Stimulated activated naive CD8-positive, alpha-beta T cell treated with anti-CD3 and anti-CD28 coated beads, Interleukin-15, Interleukin-2, amounts not matched to agents 100 U/mL and 50 U/mL, for 24 hours (primary cell): ENCODE data around the gene KRT32.

ENCODE experiments used
- ATAC-seq: fragments of 150-1000 bp; cut with Tn5 transposase; one replicate; pipeline ENCODE4 v1.10.0; 2021
- DNase-seq: peaks from one replicate; pipeline ENCODE4 v3.0.0; 2021

The KRT32 gene

GRCh38 chr17:41466988-41467387 is at the start of gene KRT32:
Gene KRT32, minus strand, starts transcription at chr17:41467386. Its CDS starts 61 bp downstream, at chr17:41467325.
- no peak for ATAC-seq
- no peak for DNase-seq

GRCh38 chr17:41516830-41517283 is 49.7 kb upstream of the KRT32 start:
- ATAC-seq (no peak), DNase-seq (no peak)

- DNase-seq, result no peak
Measured at GRCh38 chr17:41516147-41516829, 49.1 kb upstream of the KRT32 start.

GRCh38 chr17:41513168-41513547 is 46.0 kb upstream of the KRT32 start:
- ATAC-seq (no peak), DNase-seq (no peak)

More at GRCh38 chr17:41516147-41516829, 49.1 kb upstream of the KRT32 start:
- no peak for ATAC-seq

- DNase-seq (no peak), ATAC-seq (no peak)
Measured at GRCh38 chr17:41512546-41513167, 45.5 kb upstream of the KRT32 start.

GRCh38 chr17:41511716-41512115 is 44.5 kb upstream of the KRT32 start:
- ATAC-seq, result no peak
- no peak for DNase-seq

GRCh38 chr17:41511116-41511515 is 43.9 kb upstream of the KRT32 start:
- no peak for DNase-seq
- no peak for ATAC-seq

GRCh38 chr17:41510251-41511065 is 43.3 kb upstream of the KRT32 start:
- DNase-seq, result no peak

GRCh38 chr17:41507315-41507880 is 40.2 kb upstream of the KRT32 start:
- DNase-seq, result no peak

More at GRCh38 chr17:41510251-41511065, 43.3 kb upstream of the KRT32 start:
- ATAC-seq, result no peak

GRCh38 chr17:41505809-41506767 is 38.9 kb upstream of the KRT32 start:
- ATAC-seq (no peak), DNase-seq (no peak)

More at GRCh38 chr17:41507315-41507880, 40.2 kb upstream of the KRT32 start:
- ATAC-seq, result no peak

- no peak for ATAC-seq
Measured at GRCh38 chr17:41505007-41505808, 38.0 kb upstream of the KRT32 start, which contains the start of gene KRT13. Gene KRT13, minus strand, starts transcription at chr17:41505612. Its CDS starts 62 bp downstream, at chr17:41505550.

GRCh38 chr17:41504246-41504977 is 37.2 kb upstream of the KRT32 start:
- ATAC-seq (no peak), DNase-seq (no peak)

More at GRCh38 chr17:41505007-41505808, 38.0 kb upstream of the KRT32 start, which contains the start of gene KRT13:
- no peak for DNase-seq

GRCh38 chr17:41503202-41503601 is 36.0 kb upstream of the KRT32 start:
- DNase-seq, result no peak
- ATAC-seq, result no peak

- DNase-seq, result no peak
- ATAC-seq, result no peak
Measured at GRCh38 chr17:41500131-41500911, 33.1 kb upstream of the KRT32 start.

- DNase-seq (no peak), ATAC-seq (no peak)
Measured at GRCh38 chr17:41499714-41500113, 32.5 kb upstream of the KRT32 start.

- ATAC-seq (no peak), DNase-seq (no peak)
Measured at GRCh38 chr17:41498276-41498675, 31.1 kb upstream of the KRT32 start.

GRCh38 chr17:41496803-41497484 is 29.8 kb upstream of the KRT32 start:
- peak; percentile 95 for ATAC-seq
- DNase-seq, result peak; percentile 73

GRCh38 chr17:41494524-41494923 is 27.3 kb upstream of the KRT32 start:
- DNase-seq, result no peak
- no peak for ATAC-seq
